K562 (cell line): ENCODE measurements around the gene SLC29A3. TPM values are rescaled to one million over a fixed set of nuclear protein-coding genes. Genes with fewer than 3 reads are reported as not detected.
A peak's percentile ranks its signal among the peaks of the same experiment; 100 is the strongest.

ENCODE experiments used
- ADNP ChIP-seq: fragments of 200-800 bp; sonication (Bioruptor generic); IDR thresholded peaks from 2 replicates; pipeline ENCODE4 v1.6.1; 2016; ENCODE audit warnings: missing genetic modification characterization, missing compliant biosample characterization
- EP300 ChIP-seq: IDR thresholded peaks from 2 replicates; pipeline ENCODE4 v1.6.1; 2012; ENCODE audit warnings: low read length, improper control_type of control experiment
- HNRNPL ChIP-seq: fragments of 200-400 bp; formaldehyde crosslinking; IDR thresholded peaks from 2 replicates; pipeline ENCODE4 v1.6.1; 2017; ENCODE audit warnings: low read depth, mild to moderate bottlenecking, low read length
- MTA3 ChIP-seq: fragments of 450-650 bp; formaldehyde crosslinking; IDR thresholded peaks from 2 replicates; pipeline ENCODE4 v1.6.1; 2017; ENCODE audit warnings: mild to moderate bottlenecking, borderline replicate concordance
- POLR2G ChIP-seq: fragments of 200-400 bp; formaldehyde crosslinking; IDR thresholded peaks from 2 replicates; pipeline ENCODE4 v1.6.1; 2017; ENCODE audit warnings: low read depth, mild to moderate bottlenecking, antibody characterized with exemption, low read length, moderate library complexity
- POLR3G ChIP-seq: IDR thresholded peaks from 2 replicates; pipeline ENCODE4 v1.6.1; 2011; ENCODE audit not compliant: insufficient read length, insufficient replicate concordance; ENCODE audit errors: extremely low read depth
- SMARCA5 ChIP-seq: fragments of 450-650 bp; IDR thresholded peaks from 2 replicates; pipeline ENCODE4 v1.6.1; 2016
- SUPT5H ChIP-seq: fragments of 450-650 bp; IDR thresholded peaks from 2 replicates; pipeline ENCODE4 v1.6.1; 2016
- ZBTB1 ChIP-seq: sonication (generic); formaldehyde crosslinking; IDR thresholded peaks from 2 replicates; pipeline ENCODE4 v1.8.1; 2023; ENCODE audit warnings: missing genetic modification reagents, low read depth, mild to moderate bottlenecking, borderline replicate concordance
- polyA plus RNA-seq, 8 experiments: library from polyadenylated mRNA; depleted of rRNA in 4 of 8; stranded (reverse) in 5 of 8; unstranded in 3 of 8; fragments of >200 nt; fragmentation: Nextera tagmentation in 2 of 8; fragmentation: Illumina TruSeq in 1 of 8; extraction: Ambion mirVana in 2 of 8; extraction: Trizol in 1 of 8; gene quantifications; 2 replicates each; pipeline versions ENCODE4 v1.2.1 to v1.2.3, GENCODE V29; 2011 to 2014; ENCODE audit warnings: inconsistent platforms in 1 of 8, missing spikeins in 1 of 8
- total RNA-seq, 7 experiments: library from RNA; depleted of rRNA in 6 of 7; stranded (reverse); fragments of >200 nt in 6 of 7; fragmentation: Illumina TruSeq in 2 of 7; extraction: Trizol in 2 of 7; gene quantifications; 2 replicates each; pipeline versions ENCODE4 v1.2.1 to v1.2.3, GENCODE V29; 2011 to 2021; ENCODE audit warnings: low replicate concordance in 1 of 7
- TF ChIP-seq, protein P1 (sequence below): sonication (generic); formaldehyde crosslinking; IDR thresholded peaks from 2 replicates; pipeline ENCODE4 v1.8.1; 2023; ENCODE audit warnings: mild to moderate bottlenecking, missing genetic modification reagents
- TF ChIP-seq, protein P2 (sequence below), 2 experiments: fragments of 450-650 bp; IDR thresholded peaks; 2 replicates each; pipeline ENCODE4 v1.6.1; 2016; ENCODE audit warnings: mild to moderate bottlenecking in 2 of 2, borderline replicate concordance in 1 of 2, low read depth in 1 of 2, moderate library complexity in 1 of 2
- TF ChIP-seq, protein P3 (sequence below): fragments of 450-650 bp; IDR thresholded peaks from 2 replicates; pipeline ENCODE4 v1.6.1; 2016; ENCODE audit warnings: borderline replicate concordance

The SLC29A3 gene
- total and polyA plus RNA-seq, 9 of the 15 experiments (the other 6 are each of a cell fraction or from before 2014, with no cell fraction given), result 2.1 to 10.7 (median 4.6) TPM

DNA sequence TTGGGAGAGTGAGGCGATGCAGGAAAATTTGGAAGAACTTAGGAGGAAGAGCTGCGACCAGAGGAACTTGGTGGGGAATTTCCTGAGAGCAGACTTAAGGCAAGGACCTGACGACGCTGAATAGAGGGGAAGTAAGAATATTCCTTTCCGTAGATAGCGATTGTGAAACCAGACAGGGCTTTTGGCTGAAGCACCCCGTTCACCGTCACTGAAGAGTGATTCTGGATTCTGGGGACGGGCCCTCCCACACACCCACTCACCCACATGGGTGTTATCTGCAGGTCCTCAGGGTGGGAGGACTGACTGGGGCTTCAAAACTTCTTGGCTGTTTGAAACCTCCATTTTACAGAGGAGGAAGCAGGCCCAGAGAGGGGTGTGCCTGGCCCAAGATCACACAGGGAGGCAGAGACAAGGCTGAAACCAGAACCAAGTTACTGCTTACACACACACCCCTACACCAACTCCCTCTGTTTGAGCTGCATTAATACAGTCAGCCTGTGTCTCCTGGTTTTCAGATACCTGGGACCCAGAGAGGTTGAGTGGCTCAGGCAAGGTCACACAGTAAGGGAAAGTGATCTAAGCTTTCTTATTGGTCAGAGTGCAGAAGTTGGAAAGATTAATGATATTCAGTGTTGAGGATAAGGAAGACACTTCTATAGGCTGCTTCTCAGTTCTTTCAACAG is 40.4 kb downstream of the SLC29A3 start (continued):
- TF ChIP-seq, protein P1, sequence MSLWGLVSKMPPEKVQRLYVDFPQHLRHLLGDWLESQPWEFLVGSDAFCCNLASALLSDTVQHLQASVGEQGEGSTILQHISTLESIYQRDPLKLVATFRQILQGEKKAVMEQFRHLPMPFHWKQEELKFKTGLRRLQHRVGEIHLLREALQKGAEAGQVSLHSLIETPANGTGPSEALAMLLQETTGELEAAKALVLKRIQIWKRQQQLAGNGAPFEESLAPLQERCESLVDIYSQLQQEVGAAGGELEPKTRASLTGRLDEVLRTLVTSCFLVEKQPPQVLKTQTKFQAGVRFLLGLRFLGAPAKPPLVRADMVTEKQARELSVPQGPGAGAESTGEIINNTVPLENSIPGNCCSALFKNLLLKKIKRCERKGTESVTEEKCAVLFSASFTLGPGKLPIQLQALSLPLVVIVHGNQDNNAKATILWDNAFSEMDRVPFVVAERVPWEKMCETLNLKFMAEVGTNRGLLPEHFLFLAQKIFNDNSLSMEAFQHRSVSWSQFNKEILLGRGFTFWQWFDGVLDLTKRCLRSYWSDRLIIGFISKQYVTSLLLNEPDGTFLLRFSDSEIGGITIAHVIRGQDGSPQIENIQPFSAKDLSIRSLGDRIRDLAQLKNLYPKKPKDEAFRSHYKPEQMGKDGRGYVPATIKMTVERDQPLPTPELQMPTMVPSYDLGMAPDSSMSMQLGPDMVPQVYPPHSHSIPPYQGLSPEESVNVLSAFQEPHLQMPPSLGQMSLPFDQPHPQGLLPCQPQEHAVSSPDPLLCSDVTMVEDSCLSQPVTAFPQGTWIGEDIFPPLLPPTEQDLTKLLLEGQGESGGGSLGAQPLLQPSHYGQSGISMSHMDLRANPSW, result no peak
- TF ChIP-seq ADNP (tag), result peak; percentile 83
- TF ChIP-seq, protein P2, sequence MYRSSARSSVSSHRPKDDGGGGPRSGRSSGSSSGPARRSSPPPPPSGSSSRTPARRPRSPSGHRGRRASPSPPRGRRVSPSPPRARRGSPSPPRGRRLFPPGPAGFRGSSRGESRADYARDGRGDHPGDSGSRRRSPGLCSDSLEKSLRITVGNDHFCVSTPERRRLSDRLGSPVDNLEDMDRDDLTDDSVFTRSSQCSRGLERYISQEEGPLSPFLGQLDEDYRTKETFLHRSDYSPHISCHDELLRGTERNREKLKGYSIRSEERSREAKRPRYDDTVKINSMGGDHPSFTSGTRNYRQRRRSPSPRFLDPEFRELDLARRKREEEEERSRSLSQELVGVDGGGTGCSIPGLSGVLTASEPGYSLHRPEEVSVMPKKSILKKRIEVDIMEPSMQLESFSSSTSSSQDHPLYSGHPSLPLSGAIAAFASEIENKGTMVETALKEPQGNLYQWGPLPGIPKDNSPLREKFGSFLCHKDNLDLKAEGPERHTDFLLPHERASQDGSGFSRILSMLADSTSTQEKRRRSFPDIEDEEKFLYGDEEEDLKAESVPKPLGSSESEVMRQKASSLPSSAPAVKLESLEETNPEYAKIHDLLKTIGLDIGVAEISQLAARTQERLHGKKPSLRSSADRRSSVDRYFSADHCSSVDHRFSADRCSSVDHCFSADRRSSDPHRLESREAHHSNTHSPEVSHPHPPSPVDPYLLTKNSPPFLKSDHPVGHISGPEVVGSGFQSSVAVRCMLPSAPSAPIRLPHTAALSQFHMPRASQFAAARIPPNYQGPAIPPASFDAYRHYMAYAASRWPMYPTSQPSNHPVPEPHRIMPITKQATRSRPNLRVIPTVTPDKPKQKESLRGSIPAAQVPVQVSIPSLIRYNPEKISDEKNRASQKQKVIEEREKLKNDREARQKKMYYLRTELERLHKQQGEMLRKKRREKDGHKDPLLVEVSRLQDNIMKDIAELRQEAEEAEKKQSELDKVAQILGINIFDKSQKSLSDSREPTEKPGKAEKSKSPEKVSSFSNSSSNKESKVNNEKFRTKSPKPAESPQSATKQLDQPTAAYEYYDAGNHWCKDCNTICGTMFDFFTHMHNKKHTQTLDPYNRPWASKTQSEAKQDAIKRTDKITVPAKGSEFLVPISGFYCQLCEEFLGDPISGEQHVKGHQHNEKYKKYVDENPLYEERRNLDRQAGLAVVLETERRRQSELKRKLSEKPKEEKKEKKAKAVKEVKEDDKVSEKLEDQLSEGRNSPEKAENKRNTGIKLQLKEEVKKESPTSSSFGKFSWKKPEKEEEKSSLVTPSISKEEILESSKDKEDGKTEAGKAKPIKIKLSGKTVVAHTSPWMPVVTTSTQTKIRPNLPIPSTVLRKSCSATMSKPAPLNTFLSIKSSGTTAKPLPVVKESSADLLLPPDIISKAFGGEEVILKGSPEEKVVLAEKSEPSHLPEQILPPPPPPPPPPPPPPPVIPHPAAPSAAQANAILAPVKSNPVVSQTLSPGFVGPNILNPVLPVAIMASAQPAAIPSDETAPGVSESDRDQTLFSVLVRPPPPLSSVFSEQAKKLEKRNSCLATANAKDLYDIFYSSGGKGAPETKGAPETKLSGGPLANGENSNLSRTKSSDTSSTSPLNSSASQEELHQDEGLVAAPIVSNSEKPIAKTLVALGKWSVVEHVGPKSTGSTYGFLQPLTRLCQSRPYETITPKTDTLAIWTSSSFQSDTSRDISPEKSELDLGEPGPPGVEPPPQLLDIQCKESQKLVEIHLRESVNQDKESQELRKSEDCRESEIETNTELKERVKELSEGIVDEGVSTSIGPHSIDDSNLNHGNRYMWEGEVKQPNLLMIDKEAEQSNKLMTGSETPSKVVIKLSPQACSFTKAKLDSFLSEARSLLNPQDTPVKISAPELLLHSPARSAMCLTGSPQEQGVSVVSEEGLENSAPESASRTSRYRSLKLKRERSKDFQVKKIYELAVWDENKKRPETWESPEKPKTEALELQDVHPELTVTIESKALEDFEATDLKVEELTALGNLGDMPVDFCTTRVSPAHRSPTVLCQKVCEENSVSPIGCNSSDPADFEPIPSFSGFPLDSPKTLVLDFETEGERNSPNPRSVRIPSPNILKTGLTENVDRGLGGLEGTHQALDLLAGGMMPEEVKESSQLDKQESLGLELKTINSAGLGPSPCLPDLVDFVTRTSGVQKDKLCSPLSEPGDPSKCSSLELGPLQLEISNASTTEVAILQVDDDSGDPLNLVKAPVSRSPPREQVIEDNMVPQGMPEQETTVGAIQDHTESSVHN (IDR thresholded peaks at IDR 0.05; ENCODE audit: borderline replicate concordance in 1 of 2, low read depth in 1 of 2), result no peak
- 0 out of 2 replicates have a peak, but pooled peaks have one; percentile 34 for TF ChIP-seq SUPT5H
- TF ChIP-seq MTA3, result peak; percentile 77; the same call in 1 of the 2 replicates
- no peak for TF ChIP-seq HNRNPL
- TF ChIP-seq POLR3G, result no peak
- peak; percentile 99 for TF ChIP-seq SMARCA5
- TF ChIP-seq EP300, result peak; percentile 76; the same call in 1 of the 2 replicates
- no peak for TF ChIP-seq POLR2G
- TF ChIP-seq, protein P3, sequence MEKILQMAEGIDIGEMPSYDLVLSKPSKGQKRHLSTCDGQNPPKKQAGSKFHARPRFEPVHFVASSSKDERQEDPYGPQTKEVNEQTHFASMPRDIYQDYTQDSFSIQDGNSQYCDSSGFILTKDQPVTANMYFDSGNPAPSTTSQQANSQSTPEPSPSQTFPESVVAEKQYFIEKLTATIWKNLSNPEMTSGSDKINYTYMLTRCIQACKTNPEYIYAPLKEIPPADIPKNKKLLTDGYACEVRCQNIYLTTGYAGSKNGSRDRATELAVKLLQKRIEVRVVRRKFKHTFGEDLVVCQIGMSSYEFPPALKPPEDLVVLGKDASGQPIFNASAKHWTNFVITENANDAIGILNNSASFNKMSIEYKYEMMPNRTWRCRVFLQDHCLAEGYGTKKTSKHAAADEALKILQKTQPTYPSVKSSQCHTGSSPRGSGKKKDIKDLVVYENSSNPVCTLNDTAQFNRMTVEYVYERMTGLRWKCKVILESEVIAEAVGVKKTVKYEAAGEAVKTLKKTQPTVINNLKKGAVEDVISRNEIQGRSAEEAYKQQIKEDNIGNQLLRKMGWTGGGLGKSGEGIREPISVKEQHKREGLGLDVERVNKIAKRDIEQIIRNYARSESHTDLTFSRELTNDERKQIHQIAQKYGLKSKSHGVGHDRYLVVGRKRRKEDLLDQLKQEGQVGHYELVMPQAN, result 0 out of 2 replicates have a peak, but pooled peaks have one; percentile 47
- TF ChIP-seq ZBTB1 (CRISPR knock-in tag), result no peak
